Measurements from ENCODE around the gene RAD17. TPM values are rescaled to one million over a fixed set of nuclear protein-coding genes. Genes with fewer than 3 reads are reported as not detected.

RAD17 gene
- polyA plus RNA-seq = 17.5 and 23.2 TPM in 2 replicates

GRCh38 chr5:69369340-69370121, at the start of gene RAD17, which contains the start of the genes AK6 and TAF9:
Gene RAD17 (plus strand): TSS chr5:69369818. CDS start chr5:69372209, 2,391 bp downstream.
Gene AK6 (minus strand): TSS chr5:69369520. CDS start chr5:69369490, 30 bp downstream.
Gene TAF9 (minus strand): TSS chr5:69369520. CDS start chr5:69365737, 3,783 bp downstream.

GRCh38 chr5:69414885-69415583, 45.4 kb downstream of the RAD17 start, which contains the start of gene MARVELD2:
Gene MARVELD2 (plus strand): TSS chr5:69415116. CDS start chr5:69419386, 4,270 bp downstream.

Other genes starting within 250 kb of the RAD17 start
- gene CCNB1, start 202.7 kb upstream of the RAD17 start, polyA plus RNA-seq = 33.9 and 52.2 TPM in 2 replicates
- 0.24 and 2.6 TPM in 2 replicates for gene CENPH, start 180.2 kb upstream of the RAD17 start, polyA plus RNA-seq
- gene CDK7, start 134.9 kb upstream of the RAD17 start, polyA plus RNA-seq = 90.1 and 138 TPM in 2 replicates
- 34.2 and 37.3 TPM in 2 replicates for gene CCDC125, start 37.0 kb upstream of the RAD17 start, polyA plus RNA-seq
- gene AK6, start 298 bp upstream of the RAD17 start, polyA plus RNA-seq = 484 and 514 TPM in 2 replicates
- 486 and 506 TPM in 2 replicates for gene TAF9, start 298 bp upstream of the RAD17 start, polyA plus RNA-seq
- gene MARVELD2, start 45.3 kb downstream of the RAD17 start, polyA plus RNA-seq = 0.66 TPM in 1 of 2 replicates, not detected in the other
- 1.3 and 1.7 TPM in 2 replicates for gene OCLN, start 123.0 kb downstream of the RAD17 start, polyA plus RNA-seq
- 25.0 and 30.3 TPM in 2 replicates for gene GTF2H2C, start 190.4 kb downstream of the RAD17 start, polyA plus RNA-seq

Measured in Purkinje cell (primary cell).